Measurements from ENCODE around the gene SLC6A3.

Gene SLC6A3

DNA sequence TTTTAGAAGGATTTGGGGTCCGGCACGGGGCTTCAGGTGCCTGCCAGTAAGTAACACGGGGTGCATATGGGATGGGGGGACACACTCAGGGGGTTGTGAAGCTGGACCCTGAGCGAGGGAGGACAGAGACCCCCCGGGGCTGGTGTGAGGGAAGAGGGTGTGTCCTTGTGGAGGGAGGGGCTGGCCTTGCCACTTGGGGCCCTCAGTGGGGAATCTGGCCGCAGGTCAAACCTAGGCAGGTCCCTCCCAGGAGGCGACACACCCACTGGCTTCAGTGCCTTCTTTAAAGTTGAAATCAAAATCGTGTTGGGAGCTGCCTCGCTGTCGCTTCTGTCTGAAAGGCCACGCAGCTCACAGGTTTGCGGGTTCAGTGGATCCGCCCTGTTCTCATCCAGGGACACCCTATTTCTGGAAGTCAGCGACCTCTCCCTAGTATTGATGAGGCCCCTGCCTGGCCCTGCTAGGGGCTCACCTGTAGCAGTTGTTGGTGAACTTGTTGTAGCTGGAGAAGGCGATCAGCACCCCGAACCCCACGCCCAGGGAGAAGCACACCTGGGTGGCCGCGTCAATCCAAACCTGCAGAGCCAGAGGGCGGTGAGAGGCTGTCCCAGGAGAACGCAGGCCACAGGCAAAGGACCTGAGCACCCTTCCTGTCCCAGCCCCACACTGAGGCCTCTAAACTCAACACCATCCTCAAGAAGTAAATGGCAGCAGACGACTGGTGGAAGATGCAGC, 29.4 kb downstream of the SLC6A3 start:
- Histone ChIP-seq H3K27ac (ENCODE audit: low read length) (no peak overlapping the region), H3K4me3 (ENCODE audit: low read depth in 1 of 2, low read length in 2 of 2) (no peak overlapping the region), H3K27me3 (ENCODE audit: low read depth, low read length) (no peaks in the 10 kb centered on the region), H3K9me3 (ENCODE audit: control insufficient read depth in 1 of 2, low read length in 2 of 2) (no peaks in the 10 kb centered on the region), H3K4me1 (ENCODE audit: control insufficient read depth in 1 of 2, insufficient read depth in 2 of 2, low read length in 2 of 2) (no peaks in the 10 kb centered on the region), H3K36me3 (ENCODE audit: control insufficient read depth in 1 of 2, insufficient read depth in 2 of 2, low read length in 2 of 2) (no peaks in the 10 kb centered on the region)

GRCh38 chr5:1415059-1415425, 30.2 kb downstream of the SLC6A3 start:
- H3K4me3 ChIP-seq (ENCODE audit: low read depth in 1 of 2, low read length in 2 of 2): no peak overlapping the region
- H3K36me3 ChIP-seq (ENCODE audit: control insufficient read depth in 1 of 2, insufficient read depth in 2 of 2, low read length in 2 of 2): no peaks in the 10 kb centered on the region
- no peak overlapping the region for H3K27ac ChIP-seq (ENCODE audit: low read length)
- H3K9me3 ChIP-seq (ENCODE audit: control insufficient read depth in 1 of 2, low read length in 2 of 2): no peaks in the 10 kb centered on the region
- H3K27me3 ChIP-seq (ENCODE audit: low read depth, low read length): no peaks in the 10 kb centered on the region
- no peaks in the 10 kb centered on the region for H3K4me1 ChIP-seq (ENCODE audit: control insufficient read depth in 1 of 2, insufficient read depth in 2 of 2, low read length in 2 of 2)

DNA sequence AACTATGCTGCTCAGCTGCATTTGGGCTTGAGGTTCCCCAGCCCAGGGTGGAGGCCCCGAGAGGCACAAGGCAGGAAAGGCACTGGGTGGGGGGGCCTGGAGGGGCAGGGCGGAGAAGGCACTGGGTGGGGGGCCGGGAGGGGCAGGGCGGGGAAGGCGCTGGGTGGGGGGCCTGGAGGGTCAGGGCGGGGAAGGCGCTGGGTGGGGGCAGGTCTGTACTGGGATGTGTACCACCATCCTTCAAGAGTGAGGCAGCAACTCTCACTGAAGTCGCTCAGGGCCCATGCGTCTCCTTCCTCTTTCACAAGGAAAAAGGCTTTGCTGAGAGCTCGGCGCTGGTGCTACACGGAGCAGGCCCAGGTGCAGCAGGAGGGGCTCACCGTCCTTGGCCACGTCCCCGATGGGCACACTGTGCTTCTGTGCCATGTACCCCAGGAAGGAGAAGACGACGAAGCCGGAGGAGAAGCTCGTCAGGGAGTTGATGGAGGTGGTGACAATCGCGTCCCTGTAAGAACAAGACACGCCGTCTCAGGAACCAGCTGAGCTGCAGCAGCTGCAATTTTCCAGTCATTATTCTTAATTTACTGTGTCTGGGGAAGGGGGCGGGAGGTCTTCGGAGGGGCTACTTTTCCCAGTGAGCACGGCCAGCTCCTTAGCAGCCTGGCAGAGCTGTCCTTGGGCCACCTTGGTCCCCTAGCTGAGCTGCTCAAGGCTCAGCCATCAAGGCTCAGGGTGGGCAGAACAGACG, 30.8 kb downstream of the SLC6A3 start:
- Histone ChIP-seq H3K36me3 (ENCODE audit: control insufficient read depth in 1 of 2, insufficient read depth in 2 of 2, low read length in 2 of 2) (no peaks in the 10 kb centered on the region), H3K27ac (ENCODE audit: low read length) (no peak overlapping the region), H3K4me3 (ENCODE audit: low read depth in 1 of 2, low read length in 2 of 2) (no peak overlapping the region), H3K9me3 (ENCODE audit: control insufficient read depth in 1 of 2, low read length in 2 of 2) (no peaks in the 10 kb centered on the region), H3K27me3 (ENCODE audit: low read depth, low read length) (no peaks in the 10 kb centered on the region), H3K4me1 (ENCODE audit: control insufficient read depth in 1 of 2, insufficient read depth in 2 of 2, low read length in 2 of 2) (no peaks in the 10 kb centered on the region)

DNA sequence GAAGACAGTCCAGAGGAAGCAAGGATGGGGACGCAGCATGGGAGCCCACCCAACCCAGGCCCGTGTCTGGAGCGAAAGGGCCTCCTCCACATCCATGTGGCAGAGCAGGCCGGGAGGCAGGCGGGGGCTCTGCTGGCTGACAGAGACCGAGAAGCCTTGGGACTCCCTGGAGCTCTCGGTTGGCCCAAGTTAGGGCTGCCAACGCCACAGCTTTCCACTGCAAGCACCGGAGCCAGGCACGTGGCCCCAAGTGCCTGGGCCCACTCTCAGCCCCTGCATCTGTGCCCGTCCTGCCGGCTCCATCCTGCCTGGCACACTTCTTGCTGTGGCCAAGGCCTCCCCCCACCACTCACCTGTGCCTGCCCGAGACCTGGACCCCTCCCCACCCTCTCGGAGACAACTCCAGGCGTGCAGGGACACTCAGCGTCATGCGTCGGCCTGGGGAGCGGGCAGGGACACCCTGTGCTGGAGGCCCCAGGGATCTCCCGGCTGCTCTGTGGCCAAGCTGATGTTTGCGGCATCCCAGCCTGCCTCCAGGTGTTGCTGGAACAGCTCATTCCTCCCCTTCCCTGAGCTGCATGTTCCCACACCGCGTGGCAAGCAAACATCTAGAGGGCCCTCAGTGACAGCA, 31.5 kb downstream of the SLC6A3 start:
- H3K4me1 ChIP-seq (ENCODE audit: control insufficient read depth in 1 of 2, insufficient read depth in 2 of 2, low read length in 2 of 2): no peaks in the 10 kb centered on the region
- no peaks in the 10 kb centered on the region for H3K27me3 ChIP-seq (ENCODE audit: low read depth, low read length)
- H3K9me3 ChIP-seq (ENCODE audit: control insufficient read depth in 1 of 2, low read length in 2 of 2): no peaks in the 10 kb centered on the region
- no peak overlapping the region for H3K27ac ChIP-seq (ENCODE audit: low read length)
- no peak overlapping the region for H3K4me3 ChIP-seq (ENCODE audit: low read depth in 1 of 2, low read length in 2 of 2)
- no peaks in the 10 kb centered on the region for H3K36me3 ChIP-seq (ENCODE audit: control insufficient read depth in 1 of 2, insufficient read depth in 2 of 2, low read length in 2 of 2)

GRCh38 chr5:1413211-1413610, 32.0 kb downstream of the SLC6A3 start:
- no peaks in the 10 kb centered on the region for H3K4me1 ChIP-seq (ENCODE audit: control insufficient read depth in 1 of 2, insufficient read depth in 2 of 2, low read length in 2 of 2)
- no peak overlapping the region for H3K4me3 ChIP-seq (ENCODE audit: low read depth in 1 of 2, low read length in 2 of 2)
- no peaks in the 10 kb centered on the region for H3K9me3 ChIP-seq (ENCODE audit: control insufficient read depth in 1 of 2, low read length in 2 of 2)
- no peaks in the 10 kb centered on the region for H3K36me3 ChIP-seq (ENCODE audit: control insufficient read depth in 1 of 2, insufficient read depth in 2 of 2, low read length in 2 of 2)
- H3K27me3 ChIP-seq (ENCODE audit: low read depth, low read length): no peaks in the 10 kb centered on the region
- H3K27ac ChIP-seq (ENCODE audit: low read length): no peak overlapping the region

DNA sequence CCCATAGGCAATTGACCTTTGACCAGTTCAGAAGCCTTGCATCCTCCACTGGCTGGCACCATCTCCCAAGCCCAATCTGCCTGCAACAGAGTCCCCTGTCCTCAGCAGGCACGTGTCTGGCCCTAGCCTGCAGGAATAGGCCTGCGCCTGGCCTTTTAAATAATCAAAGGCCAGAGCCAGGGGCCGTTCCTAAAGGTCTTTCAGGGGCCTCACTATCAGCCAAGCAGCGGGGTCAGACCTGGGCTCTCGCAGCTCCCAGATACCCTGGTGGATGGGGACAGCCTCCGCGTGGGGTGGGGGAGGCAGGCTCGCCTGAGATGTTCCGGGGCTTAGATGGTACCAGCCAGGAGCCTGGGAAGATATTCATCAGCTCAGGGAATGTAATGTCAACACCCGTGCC, 32.6 kb downstream of the SLC6A3 start:
- no peaks in the 10 kb centered on the region for H3K36me3 ChIP-seq (ENCODE audit: control insufficient read depth in 1 of 2, insufficient read depth in 2 of 2, low read length in 2 of 2)
- H3K9me3 ChIP-seq (ENCODE audit: control insufficient read depth in 1 of 2, low read length in 2 of 2): no peaks in the 10 kb centered on the region
- no peaks in the 10 kb centered on the region for H3K27me3 ChIP-seq (ENCODE audit: low read depth, low read length)
- H3K4me1 ChIP-seq (ENCODE audit: control insufficient read depth in 1 of 2, insufficient read depth in 2 of 2, low read length in 2 of 2): no peaks in the 10 kb centered on the region
- H3K27ac ChIP-seq (ENCODE audit: low read length): no peak overlapping the region
- no peak overlapping the region for H3K4me3 ChIP-seq (ENCODE audit: low read depth in 1 of 2, low read length in 2 of 2)

DNA sequence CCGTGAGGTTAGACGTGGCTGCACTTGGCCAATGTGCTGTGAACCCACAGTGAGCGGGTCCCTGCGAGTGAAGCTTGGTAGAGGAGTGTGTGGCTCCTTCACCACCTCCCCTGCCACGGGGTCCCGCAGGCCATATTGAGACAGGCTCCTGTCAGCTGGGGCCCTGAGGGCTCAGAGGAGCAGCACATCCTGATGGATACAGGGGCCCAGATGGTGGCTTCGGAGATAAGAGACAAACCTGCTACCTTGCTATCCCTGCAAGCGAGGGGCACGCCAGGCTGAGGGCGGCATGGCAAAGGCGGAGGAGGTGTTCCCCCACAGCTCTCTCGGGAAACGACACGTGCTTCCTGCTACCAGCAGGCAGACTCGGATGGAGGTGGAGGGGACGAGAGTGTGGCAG, 33.1 kb downstream of the SLC6A3 start:
- no peaks in the 10 kb centered on the region for H3K4me1 ChIP-seq (ENCODE audit: control insufficient read depth in 1 of 2, insufficient read depth in 2 of 2, low read length in 2 of 2)
- H3K27me3 ChIP-seq (ENCODE audit: low read depth, low read length): no peaks in the 10 kb centered on the region
- no peak overlapping the region for H3K4me3 ChIP-seq (ENCODE audit: low read depth in 1 of 2, low read length in 2 of 2)

DNA sequence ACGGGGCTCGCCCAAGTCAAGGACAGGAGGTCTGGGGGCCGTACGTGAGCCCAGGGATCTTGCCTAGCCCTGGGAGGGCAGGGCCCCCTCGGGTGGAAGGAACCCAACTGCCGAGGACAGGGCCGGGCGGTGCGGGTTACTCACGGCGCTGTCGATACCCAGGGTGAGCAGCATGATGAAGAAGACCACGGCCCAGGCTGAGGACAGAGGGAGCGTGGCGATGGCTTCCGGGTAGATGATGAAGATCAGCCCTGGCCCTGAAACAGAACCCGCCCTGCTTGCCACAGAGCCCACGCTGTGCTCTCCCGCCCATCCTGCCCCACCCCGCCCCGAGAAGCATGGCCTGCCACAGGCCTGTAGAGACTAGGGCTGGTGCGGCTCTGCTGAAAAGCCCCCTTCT, 34.1 kb downstream of the SLC6A3 start:
- Histone ChIP-seq H3K9me3 (ENCODE audit: control insufficient read depth in 1 of 2, low read length in 2 of 2) (no peaks in the 10 kb centered on the region), H3K27me3 (ENCODE audit: low read depth, low read length) (no peaks in the 10 kb centered on the region), H3K27ac (ENCODE audit: low read length) (no peak overlapping the region), H3K4me1 (ENCODE audit: control insufficient read depth in 1 of 2, insufficient read depth in 2 of 2, low read length in 2 of 2) (no peaks in the 10 kb centered on the region), H3K36me3 (ENCODE audit: control insufficient read depth in 1 of 2, insufficient read depth in 2 of 2, low read length in 2 of 2) (no peaks in the 10 kb centered on the region), H3K4me3 (ENCODE audit: low read depth in 1 of 2, low read length in 2 of 2) (no peak overlapping the region)

More for the DNA sequence above, 33.1 kb downstream of the SLC6A3 start:
- H3K27ac ChIP-seq (ENCODE audit: low read length): no peak overlapping the region
- H3K36me3 ChIP-seq (ENCODE audit: control insufficient read depth in 1 of 2, insufficient read depth in 2 of 2, low read length in 2 of 2): no peaks in the 10 kb centered on the region
- H3K9me3 ChIP-seq (ENCODE audit: control insufficient read depth in 1 of 2, low read length in 2 of 2): no peaks in the 10 kb centered on the region

DNA sequence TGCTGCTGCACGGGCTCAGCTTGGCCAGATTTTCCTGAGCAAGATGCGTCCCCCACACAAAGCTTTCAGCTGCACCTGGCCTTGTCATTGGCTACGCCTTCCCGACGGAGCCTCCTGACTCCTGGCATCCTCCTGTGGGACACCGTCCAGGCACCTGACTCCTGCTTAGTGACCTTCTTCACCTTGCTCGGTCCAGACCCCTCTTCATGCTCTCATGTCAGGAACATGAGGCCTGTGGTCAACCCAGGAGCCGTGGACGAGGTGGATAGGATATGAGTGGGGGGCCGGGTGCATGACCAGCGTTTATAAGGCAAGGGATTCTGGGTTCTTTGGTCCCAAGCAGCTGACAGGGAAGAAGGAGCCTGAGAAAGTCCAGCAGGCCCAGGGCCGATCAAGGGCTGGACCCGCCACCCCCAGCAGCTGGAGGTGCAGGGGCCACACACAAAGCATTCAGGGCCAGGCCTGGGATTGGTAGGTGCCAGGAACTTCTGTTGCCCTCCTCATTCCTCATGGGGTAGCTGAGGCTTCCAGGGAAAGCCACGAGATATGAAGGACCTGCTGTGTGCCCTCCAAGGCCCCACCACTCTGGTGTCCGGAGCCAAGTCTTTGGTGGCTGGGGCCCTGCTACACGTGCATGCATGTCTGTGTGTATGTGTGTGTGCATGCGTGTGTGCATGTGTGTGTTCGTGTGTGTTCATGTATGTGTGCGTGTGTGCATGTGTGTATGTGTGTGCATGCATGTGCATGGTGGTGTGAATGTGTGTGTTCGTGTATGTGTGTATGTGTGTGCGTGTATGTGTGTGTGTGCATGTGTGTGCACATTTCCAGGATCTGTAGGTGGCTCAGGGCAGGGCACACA, 34.9 kb downstream of the SLC6A3 start:
- H3K27ac ChIP-seq (ENCODE audit: low read length): no peak overlapping the region
- no peaks in the 10 kb centered on the region for H3K27me3 ChIP-seq (ENCODE audit: low read depth, low read length)
- H3K4me1 ChIP-seq (ENCODE audit: control insufficient read depth in 1 of 2, insufficient read depth in 2 of 2, low read length in 2 of 2): no peaks in the 10 kb centered on the region
- no peaks in the 10 kb centered on the region for H3K36me3 ChIP-seq (ENCODE audit: control insufficient read depth in 1 of 2, insufficient read depth in 2 of 2, low read length in 2 of 2)
- H3K9me3 ChIP-seq (ENCODE audit: control insufficient read depth in 1 of 2, low read length in 2 of 2): no peaks in the 10 kb centered on the region
- no peak overlapping the region for H3K4me3 ChIP-seq (ENCODE audit: low read depth in 1 of 2, low read length in 2 of 2)

- Histone ChIP-seq H3K4me3 (ENCODE audit: low read depth in 1 of 2, low read length in 2 of 2) (no peak overlapping the region), H3K27ac (ENCODE audit: low read length) (no peak overlapping the region), H3K36me3 (ENCODE audit: control insufficient read depth in 1 of 2, insufficient read depth in 2 of 2, low read length in 2 of 2) (no peaks in the 10 kb centered on the region), H3K9me3 (ENCODE audit: control insufficient read depth in 1 of 2, low read length in 2 of 2) (no peaks in the 10 kb centered on the region), H3K27me3 (ENCODE audit: low read depth, low read length) (no peaks in the 10 kb centered on the region), H3K4me1 (ENCODE audit: control insufficient read depth in 1 of 2, insufficient read depth in 2 of 2, low read length in 2 of 2) (no peaks in the 10 kb centered on the region)
Observed at GRCh38 chr5:1409381-1410110, 35.7 kb downstream of the SLC6A3 start.
